T-helper 1 cell treated with Interleukin-12 subunit alpha and Interleukin-12 subunit beta and Interleukin-4 antibody, amounts not matched to agents 30 μg/mL and 1 μg/mL, for 36 hours (primary cell): ENCODE data around the gene FAM13A.
"Not testable (repeated sequence)": the region's sequence is repeated elsewhere in the genome, so short reads cannot be mapped to it uniquely, and the experiment has no call there.

Experiments
- H3K27ac Mint-ChIP-seq: one replicate; pipeline ENCODE4 v1.8.0; 2021; ENCODE audit warnings: mild to moderate bottlenecking, mixed read lengths
- H3K27me3 Mint-ChIP-seq: one replicate; pipeline ENCODE4 v1.8.0; 2021; ENCODE audit warnings: low read depth, mixed read lengths
- H3K36me3 Mint-ChIP-seq: one replicate; pipeline ENCODE4 v1.8.0; 2021; ENCODE audit warnings: low read depth, mixed read lengths
- H3K4me1 Mint-ChIP-seq: one replicate; pipeline ENCODE4 v1.8.0; 2021; ENCODE audit warnings: low read depth, mixed read lengths
- H3K4me3 Mint-ChIP-seq: one replicate; pipeline ENCODE4 v1.8.0; 2021; ENCODE audit warnings: mild to moderate bottlenecking, moderate library complexity, mixed read lengths
- H3K9me3 Mint-ChIP-seq: one replicate; pipeline ENCODE4 v1.8.0; 2021; ENCODE audit warnings: mixed read lengths

Gene FAM13A

DNA sequence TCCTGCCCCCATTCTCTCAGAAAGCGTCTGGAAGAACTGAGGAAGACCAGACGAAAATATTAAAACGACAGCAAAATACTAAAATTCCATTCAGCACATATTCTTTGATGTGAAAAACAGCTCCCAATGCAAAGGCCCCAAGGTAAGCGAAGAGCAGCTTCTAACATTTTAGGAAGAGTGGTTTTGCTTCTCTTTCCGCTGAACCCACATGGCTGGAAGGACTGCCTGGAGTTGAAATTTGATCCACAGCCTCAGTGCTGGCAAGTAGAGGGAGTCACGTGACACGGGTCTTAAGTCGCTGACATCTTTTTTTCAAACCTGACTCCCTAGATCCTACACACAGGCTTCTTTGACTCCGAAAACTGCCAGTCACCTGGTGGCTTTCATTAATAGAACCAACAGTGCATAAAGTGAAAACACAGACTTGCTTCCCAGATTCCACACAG lies at the start of gene FAM13A:
Gene FAM13A, minus strand, starts transcription at position 233 of the 446 bp plus-strand sequence. Its CDS starts 221 bp downstream, at position 12.
- Mint-ChIP-seq H3K36me3 (no peaks in the 10 kb centered on the region), H3K27me3 (no peaks in the 10 kb centered on the region), H3K4me3 (no peak within 1 kb of the TSS), H3K27ac (no peak within 1 kb of the TSS), H3K9me3 (peaks cover 18% of the 10 kb centered on the region), H3K4me1 (peaks cover 2% of the 10 kb centered on the region)

DNA sequence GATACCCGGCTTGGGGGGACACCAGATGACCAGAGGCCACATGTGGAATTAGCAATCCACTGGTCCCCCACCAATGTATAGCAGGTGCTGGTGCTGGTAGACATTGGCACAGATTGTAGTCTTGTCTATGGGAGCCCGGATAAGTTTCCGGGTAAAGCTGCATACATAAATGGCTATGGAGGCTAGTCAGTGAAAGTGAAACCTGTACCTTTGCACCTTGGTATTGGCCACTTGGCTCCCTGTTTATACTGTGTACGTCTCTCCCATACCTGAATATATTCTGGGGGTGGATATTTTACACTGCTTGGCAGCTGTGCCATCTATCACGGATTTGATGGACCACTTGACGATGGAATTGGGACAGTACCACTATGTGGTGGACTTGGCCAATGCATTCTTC lies 48.7 kb upstream of the FAM13A start:
- H3K9me3 Mint-ChIP-seq: peaks cover 4% of the 10 kb centered on the region
- peaks cover 31% of the 10 kb centered on the region for H3K27me3 Mint-ChIP-seq
- no peak overlapping the region for H3K27ac Mint-ChIP-seq
- H3K36me3 Mint-ChIP-seq: no peaks in the 10 kb centered on the region
- H3K4me3 Mint-ChIP-seq: no peak overlapping the region
- peaks cover 8% of the 10 kb centered on the region for H3K4me1 Mint-ChIP-seq

DNA sequence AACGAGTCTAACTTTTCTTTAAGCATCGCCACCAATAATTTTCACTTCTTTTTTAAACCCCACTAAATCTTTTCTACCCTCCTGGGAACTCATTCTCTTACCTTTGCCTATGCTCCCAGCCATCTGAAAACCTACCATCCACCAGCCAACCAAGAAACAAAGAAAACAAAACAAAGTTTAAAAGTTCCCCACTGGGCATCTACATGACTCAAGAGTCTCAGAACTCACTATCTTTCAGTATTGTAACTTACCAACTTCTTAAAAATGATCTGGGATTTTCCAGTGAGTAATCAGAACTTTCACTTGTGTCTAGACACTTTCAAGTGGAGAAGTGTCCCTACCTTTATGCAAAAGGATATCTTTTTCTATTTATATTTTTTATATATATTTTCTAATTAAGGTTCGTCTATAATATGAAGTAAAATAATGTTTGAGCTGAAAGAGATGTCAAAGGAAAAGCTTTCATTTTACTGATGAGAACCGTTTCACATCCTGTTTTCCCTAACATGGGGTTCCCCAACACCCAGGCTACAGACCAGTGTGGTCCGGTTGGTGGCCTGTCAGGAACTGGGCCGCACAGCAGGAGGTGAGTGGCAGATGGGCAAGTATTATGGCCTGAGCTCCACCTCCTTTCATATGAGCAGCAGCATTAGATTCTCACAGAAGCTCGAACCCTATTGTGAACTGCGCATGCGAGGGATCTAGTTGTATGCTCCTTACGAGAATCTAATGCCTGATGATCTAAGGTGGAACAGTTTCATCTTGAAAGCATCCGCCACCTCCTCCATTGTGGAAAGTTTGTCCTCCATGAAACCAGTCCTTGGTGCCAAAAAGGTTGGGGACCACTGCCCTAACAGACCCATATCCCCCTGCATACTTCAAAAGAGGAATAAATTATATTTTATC lies 44.5 kb upstream of the FAM13A start:
- no peak overlapping the region for H3K4me3 Mint-ChIP-seq

DNA sequence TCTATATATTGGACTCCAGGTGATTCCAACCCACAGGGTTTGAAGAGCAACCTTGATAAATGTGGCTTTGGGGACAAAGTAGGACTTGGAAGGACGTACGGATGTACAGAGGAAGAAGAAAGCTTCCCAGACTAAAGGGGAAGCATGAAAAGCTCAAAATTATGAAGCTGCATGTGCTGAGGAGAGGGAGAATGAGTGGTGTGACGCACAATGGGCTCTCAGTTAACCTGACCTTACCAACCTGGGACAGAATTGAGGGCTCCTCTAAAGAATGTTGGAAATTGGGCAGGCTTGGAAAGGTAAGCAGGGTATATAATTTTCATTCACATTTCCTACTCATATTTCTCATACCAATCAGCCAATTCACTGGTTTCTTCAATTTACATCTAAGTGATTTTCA lies 43.9 kb upstream of the FAM13A start:
- H3K36me3 Mint-ChIP-seq: no peaks in the 10 kb centered on the region
- no peak overlapping the region for H3K4me3 Mint-ChIP-seq
- peaks cover 4% of the 10 kb centered on the region for H3K4me1 Mint-ChIP-seq
- H3K27me3 Mint-ChIP-seq: no peaks in the 10 kb centered on the region
- no peaks in the 10 kb centered on the region for H3K9me3 Mint-ChIP-seq
- H3K27ac Mint-ChIP-seq: no peak overlapping the region

More for the DNA sequence above, 44.5 kb upstream of the FAM13A start:
- H3K36me3 Mint-ChIP-seq: no peaks in the 10 kb centered on the region
- no peak overlapping the region for H3K27ac Mint-ChIP-seq
- H3K4me1 Mint-ChIP-seq: peaks cover 4% of the 10 kb centered on the region
- no peaks in the 10 kb centered on the region for H3K9me3 Mint-ChIP-seq
- H3K27me3 Mint-ChIP-seq: no peaks in the 10 kb centered on the region

DNA sequence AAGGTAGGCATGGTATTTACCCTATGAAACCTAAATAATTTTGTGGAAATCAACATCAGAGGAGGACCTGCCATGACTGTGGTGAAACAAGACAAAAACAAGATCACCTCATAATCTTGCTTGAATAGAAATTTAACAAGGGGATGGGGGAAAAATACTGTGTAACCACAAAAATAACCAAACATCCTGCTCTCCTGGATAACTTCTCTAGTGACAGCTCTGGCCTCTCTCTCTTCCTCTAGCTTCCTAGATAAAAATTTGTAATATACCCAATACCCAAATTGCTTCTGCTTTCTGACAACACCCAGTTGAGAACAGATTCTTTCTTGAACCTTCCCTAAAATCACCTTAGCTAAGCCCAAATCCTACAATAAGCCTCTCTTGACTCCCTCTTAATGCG lies 42.5 kb upstream of the FAM13A start:
- Mint-ChIP-seq H3K27ac (no peak overlapping the region), H3K27me3 (no peaks in the 10 kb centered on the region), H3K9me3 (no peaks in the 10 kb centered on the region), H3K4me1 (peaks cover 4% of the 10 kb centered on the region), H3K4me3 (no peak overlapping the region), H3K36me3 (no peaks in the 10 kb centered on the region)

DNA sequence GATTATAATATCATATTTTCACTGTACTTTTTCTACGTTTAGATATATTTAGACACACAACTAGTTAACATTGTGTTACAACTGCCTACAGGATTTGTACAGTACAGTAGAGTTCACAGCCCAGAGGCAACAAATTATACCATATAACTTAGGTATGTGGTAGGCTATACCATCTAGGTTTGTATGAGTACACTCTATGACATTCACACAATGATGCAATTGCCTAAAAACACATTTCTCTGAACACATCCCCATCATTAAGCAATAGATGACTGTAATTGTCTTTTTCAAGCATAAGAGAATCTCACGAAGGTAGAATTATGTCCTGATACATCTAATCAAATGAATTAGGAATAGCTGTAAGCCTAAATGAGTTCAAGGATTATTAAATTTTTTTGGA lies 42.0 kb upstream of the FAM13A start:
- peaks cover 4% of the 10 kb centered on the region for H3K4me1 Mint-ChIP-seq
- no peak overlapping the region for H3K27ac Mint-ChIP-seq
- no peaks in the 10 kb centered on the region for H3K36me3 Mint-ChIP-seq
- no peak overlapping the region for H3K4me3 Mint-ChIP-seq
- no peaks in the 10 kb centered on the region for H3K27me3 Mint-ChIP-seq
- no peaks in the 10 kb centered on the region for H3K9me3 Mint-ChIP-seq

DNA sequence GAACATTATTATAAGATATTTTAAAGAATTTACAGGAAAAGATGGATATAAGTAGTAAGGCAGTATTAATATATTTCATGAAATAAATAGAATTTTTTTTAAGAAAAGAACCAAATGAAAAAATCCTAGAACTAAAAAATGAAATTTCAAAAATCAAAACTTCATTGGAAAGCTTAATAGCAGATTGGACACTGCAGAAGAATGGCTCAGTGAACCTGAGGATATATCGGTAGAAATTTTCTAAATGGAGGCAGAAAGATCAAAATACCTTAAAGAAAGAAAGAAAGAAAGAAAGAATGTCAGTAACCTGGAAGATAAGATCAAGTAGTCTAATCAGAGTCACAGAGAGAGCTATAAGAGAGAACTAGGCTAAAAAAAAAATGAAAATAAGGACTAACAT lies 21.3 kb upstream of the FAM13A start:
- Mint-ChIP-seq H3K27me3 (no peaks in the 10 kb centered on the region), H3K36me3 (peaks cover 3% of the 10 kb centered on the region), H3K4me1 (peaks cover 2% of the 10 kb centered on the region), H3K9me3 (peaks cover 31% of the 10 kb centered on the region), H3K27ac (no peak overlapping the region), H3K4me3 (no peak overlapping the region)

DNA sequence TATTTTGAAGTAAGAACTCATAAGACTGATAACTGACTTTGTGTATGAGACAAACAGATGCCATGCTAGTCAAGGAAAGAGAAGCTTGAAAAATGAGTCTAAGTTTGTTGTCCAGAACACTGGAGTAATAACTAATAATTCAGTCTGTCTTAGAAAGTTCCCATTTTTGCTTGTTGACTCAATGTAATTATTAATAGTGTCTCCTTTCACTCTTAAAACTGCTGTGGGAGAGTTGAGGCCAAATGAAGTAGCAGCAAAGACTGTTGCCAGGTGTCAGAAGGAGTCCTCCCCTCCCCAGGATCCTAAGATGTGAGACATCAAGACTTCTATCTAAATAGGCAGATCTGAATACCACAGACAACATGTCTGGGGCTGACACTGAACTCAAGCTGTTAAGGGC lies 20.8 kb upstream of the FAM13A start:
- Mint-ChIP-seq H3K4me1 (peaks cover 2% of the 10 kb centered on the region), H3K4me3 (no peak overlapping the region), H3K36me3 (peaks cover 3% of the 10 kb centered on the region), H3K27me3 (no peaks in the 10 kb centered on the region), H3K27ac (no peak overlapping the region), H3K9me3 (peaks cover 31% of the 10 kb centered on the region)

DNA sequence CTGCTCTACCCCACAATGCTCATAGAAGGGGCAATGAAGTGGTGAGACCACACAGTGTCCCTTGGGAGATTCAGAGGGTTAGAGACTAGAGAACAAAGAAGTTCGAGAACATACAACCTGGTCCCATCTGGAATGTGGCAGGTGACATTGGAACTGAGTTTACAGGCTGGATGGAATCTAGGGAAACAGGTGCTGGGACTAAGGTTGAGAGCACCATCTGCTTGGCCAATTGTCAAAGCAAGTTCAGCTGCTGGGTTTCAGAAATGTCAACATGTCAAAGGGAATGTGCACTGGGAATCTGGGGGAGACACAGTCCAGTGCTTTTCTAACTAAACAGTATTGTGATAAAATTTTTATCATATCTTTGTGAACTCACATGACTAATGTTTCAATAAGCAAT lies 15.9 kb upstream of the FAM13A start:
- peaks cover 4% of the 10 kb centered on the region for H3K4me1 Mint-ChIP-seq

DNA sequence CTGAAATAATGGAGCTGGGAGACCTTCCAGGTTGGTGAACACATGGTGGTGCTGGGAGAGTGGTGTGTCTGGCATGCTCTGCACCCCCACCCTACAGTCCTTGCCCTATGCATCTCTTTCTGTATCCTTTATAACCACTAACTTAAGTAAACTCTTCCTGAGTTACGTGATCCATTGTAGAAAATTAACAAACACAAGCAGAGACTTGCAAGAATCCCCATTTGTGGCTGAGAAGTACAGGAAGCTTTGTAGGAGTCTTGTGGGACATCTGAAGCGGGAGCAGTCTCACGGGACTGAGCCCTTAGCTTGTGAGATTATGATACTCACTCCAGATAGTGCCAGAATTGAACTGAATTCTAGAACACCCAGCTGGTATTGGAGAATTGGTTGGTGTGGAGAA lies 14.3 kb upstream of the FAM13A start:
- no peaks in the 10 kb centered on the region for H3K27me3 Mint-ChIP-seq
- peaks cover 9% of the 10 kb centered on the region for H3K9me3 Mint-ChIP-seq
- no peak overlapping the region for H3K27ac Mint-ChIP-seq
- no peak overlapping the region for H3K4me3 Mint-ChIP-seq
- H3K4me1 Mint-ChIP-seq: peaks cover 4% of the 10 kb centered on the region
- H3K36me3 Mint-ChIP-seq: no peaks in the 10 kb centered on the region

More for the DNA sequence above, 15.9 kb upstream of the FAM13A start:
- Mint-ChIP-seq H3K27ac (no peak overlapping the region), H3K36me3 (peaks cover 3% of the 10 kb centered on the region), H3K4me3 (no peak overlapping the region), H3K9me3 (peaks cover 18% of the 10 kb centered on the region), H3K27me3 (no peaks in the 10 kb centered on the region)

DNA sequence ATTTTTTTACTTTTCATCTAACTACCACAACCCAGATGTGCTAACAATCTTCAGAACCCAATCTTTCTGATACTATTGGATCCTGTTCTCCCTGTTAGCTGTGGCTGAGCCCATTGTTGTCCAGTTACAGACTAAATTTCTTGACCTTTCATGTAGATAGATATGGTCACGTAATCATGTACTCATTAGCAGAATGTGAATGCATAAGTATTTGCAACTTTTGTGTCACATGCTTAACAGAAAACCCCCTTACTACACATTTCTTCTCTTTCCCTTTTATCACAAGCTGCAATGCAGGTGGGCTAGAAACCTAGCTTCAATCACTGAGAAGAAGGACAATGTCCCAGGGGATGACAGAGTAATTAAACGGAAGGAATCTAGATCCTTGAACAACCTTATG lies 13.1 kb upstream of the FAM13A start:
- Mint-ChIP-seq H3K36me3 (no peaks in the 10 kb centered on the region), H3K27ac (no peak overlapping the region), H3K27me3 (no peaks in the 10 kb centered on the region), H3K4me1 (peaks cover 4% of the 10 kb centered on the region), H3K4me3 (no peak overlapping the region), H3K9me3 (peaks cover 11% of the 10 kb centered on the region)

DNA sequence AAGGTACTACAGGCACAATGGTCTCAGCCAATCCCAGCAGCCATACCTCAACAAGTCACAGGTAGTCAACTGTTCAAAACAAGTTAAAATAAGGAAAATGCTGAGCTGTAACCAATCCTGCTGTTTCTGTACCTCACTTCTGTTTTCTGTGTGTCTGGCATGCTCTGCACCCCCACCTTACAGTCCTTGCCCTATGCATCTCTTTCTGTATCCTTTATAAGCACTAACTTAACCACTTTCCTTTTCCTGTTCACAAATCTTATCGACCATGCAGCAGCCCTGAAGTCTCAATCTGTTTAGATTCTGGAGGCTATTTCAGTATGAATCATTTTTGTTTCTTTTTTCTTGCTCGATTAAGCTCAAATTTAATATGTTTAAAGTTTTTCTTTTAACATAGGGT lies 12.5 kb upstream of the FAM13A start:
- Mint-ChIP-seq H3K4me1 (peaks cover 4% of the 10 kb centered on the region), H3K9me3 (peaks cover 15% of the 10 kb centered on the region), H3K36me3 (no peaks in the 10 kb centered on the region), H3K27ac (no peak overlapping the region), H3K27me3 (no peaks in the 10 kb centered on the region), H3K4me3 (no peak overlapping the region)

DNA sequence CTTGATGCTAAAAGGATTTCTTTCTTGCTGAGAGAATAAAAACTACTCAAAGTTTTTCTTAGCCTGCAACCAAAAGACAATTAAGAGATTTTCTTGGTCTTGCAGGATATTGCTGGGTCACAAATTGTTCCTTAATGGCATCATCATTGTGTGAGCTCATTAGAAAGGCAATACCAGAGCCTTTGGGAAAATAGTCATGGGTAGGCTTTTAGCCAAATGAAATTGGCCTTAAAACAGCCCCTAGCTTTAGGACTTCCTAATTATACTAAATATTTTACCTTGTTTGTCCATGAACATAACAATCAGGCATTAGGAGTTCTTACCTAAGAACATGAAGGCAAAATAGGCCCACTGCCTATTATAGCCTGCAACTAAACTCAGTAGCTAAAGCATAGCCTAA lies 10.4 kb upstream of the FAM13A start:
- Mint-ChIP-seq H3K27me3 (no peaks in the 10 kb centered on the region), H3K27ac (no peak overlapping the region), H3K4me1 (peaks cover 4% of the 10 kb centered on the region), H3K36me3 (no peaks in the 10 kb centered on the region), H3K9me3 (peaks cover 20% of the 10 kb centered on the region), H3K4me3 (no peak overlapping the region)

DNA sequence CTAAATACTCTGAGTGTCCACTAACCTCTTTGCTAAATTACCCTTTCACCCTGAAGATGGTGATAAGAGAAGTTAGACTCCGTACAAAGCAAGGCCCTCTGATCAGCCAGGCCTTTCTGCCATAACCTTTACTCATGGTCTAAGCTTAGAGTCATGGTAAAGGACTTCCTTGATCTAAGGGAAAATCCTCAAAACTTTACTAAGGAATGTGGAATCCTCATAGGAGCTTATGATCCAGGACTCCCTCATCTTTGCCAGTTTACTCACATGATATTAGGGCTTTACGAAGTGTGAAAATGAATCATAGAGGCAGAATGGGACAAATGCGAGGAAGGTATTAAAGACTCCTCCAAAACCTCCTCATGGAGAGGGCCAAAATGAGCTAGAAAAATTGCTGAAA lies 7.9 kb upstream of the FAM13A start:
- no peaks in the 10 kb centered on the region for H3K36me3 Mint-ChIP-seq

DNA sequence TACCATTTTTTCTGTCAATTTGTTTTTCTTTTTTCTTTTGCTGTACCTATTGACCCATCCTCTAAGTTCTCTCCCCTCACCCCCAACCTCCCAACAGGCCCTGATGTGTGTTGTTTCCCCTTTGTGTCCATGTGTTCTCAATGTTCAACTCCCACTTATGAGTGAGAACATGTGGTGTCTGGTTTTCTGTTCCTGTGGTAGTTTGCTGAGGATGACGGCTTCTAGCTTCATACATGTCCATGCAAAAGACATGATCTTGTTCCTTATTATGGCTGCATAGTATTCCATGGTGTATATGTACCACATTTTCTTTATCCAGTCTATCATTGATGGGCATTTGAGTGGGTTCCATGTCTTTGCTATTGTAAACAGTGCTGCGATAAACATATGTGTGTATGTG lies 859 bp upstream of the FAM13A start:
- H3K9me3 Mint-ChIP-seq: peaks cover 27% of the 10 kb centered on the region
- H3K4me1 Mint-ChIP-seq, H3K36me3 Mint-ChIP-seq, H3K27ac Mint-ChIP-seq, H3K27me3 Mint-ChIP-seq, H3K4me3 Mint-ChIP-seq: not testable (repeated sequence)

More for the DNA sequence above, 7.9 kb upstream of the FAM13A start:
- H3K27me3 Mint-ChIP-seq: no peaks in the 10 kb centered on the region
- H3K4me1 Mint-ChIP-seq: peaks cover 4% of the 10 kb centered on the region
- H3K9me3 Mint-ChIP-seq: peaks cover 39% of the 10 kb centered on the region
- H3K4me3 Mint-ChIP-seq: no peak overlapping the region
- no peak overlapping the region for H3K27ac Mint-ChIP-seq
